Sigmoid colon (tissue), 4 donors: ENCODE measurements around the gene SCARB1.

Source experiments
- CTCF ChIP-seq, 4 experiments: fragments of 450-650 bp in 3 of 4; fragments of 200-600 bp in 1 of 4; IDR thresholded peaks; one replicate each; pipeline ENCODE4 v1.5.1; 2016 to 2019; ENCODE audit warnings: antibody characterized with exemption in 4 of 4, mild to moderate bottlenecking in 3 of 4, moderate library complexity in 2 of 4
- EP300 ChIP-seq, 4 donors: sonication (generic); formaldehyde crosslinking; IDR thresholded peaks; one replicate each; pipeline ENCODE4 v1.6.1; 2017; ENCODE audit warnings: antibody characterized with exemption in 4 of 4
- POLR2A ChIP-seq, 2 donors: fragments of 450-650 bp; IDR thresholded peaks; one replicate each; pipeline ENCODE4 v1.6.1; 2016; ENCODE audit warnings: antibody characterized with exemption in 2 of 2, mild to moderate bottlenecking in 2 of 2, moderate library complexity in 2 of 2
- POLR2AphosphoS5 ChIP-seq, 4 donors: sonication (generic); formaldehyde crosslinking; IDR thresholded peaks; one replicate each; pipeline ENCODE4 v1.6.1; 2017; ENCODE audit warnings: antibody characterized with exemption in 4 of 4

GRCh38 chr12:124796303-124796960 lies 67.2 kb downstream of the SCARB1 start:
- TF ChIP-seq POLR2A (IDR thresholded peaks at IDR 0.05) (no peak), CTCF (IDR thresholded peaks at IDR 0.05) (no peak), POLR2AphosphoS5 (IDR thresholded peaks at IDR 0.05) (no peak), EP300 (IDR thresholded peaks at IDR 0.05) (no peak)
